Lower lobe of right lung (tissue), 2 donors: ENCODE data around the gene LY86. TPM values are rescaled to one million over a fixed set of nuclear protein-coding genes. Genes with fewer than 3 reads are reported as not detected.

Experiments
- ATAC-seq, 2 donors: fragments of 200-7000 bp; cut with Tn5 transposase; one replicate each; pipeline ENCODE4 v1.9.1; 2020 to 2022; ENCODE audit warnings: mild to moderate bottlenecking in 2 of 2, moderate library complexity in 2 of 2
- DNase-seq: peaks from one replicate; pipeline ENCODE4 v3.0.0-alpha.2; 2020
- H3K27ac ChIP-seq: fragments of 200-600 bp; one replicate; pipeline ENCODE4 v1.8.0; 2022
- H3K27me3 ChIP-seq: fragments of 200-600 bp; one replicate; pipeline ENCODE4 v1.8.0; 2022; ENCODE audit warnings: low read depth
- H3K36me3 ChIP-seq: fragments of 200-600 bp; one replicate; pipeline ENCODE4 v1.8.0; 2022; ENCODE audit warnings: mild to moderate bottlenecking
- H3K4me1 ChIP-seq: fragments of 200-600 bp; one replicate; pipeline ENCODE4 v1.8.0; 2022
- H3K4me3 ChIP-seq: fragments of 200-600 bp; one replicate; pipeline ENCODE4 v1.8.0; 2022; ENCODE audit warnings: mild to moderate bottlenecking
- H3K9me3 ChIP-seq: fragments of 200-600 bp; one replicate; pipeline ENCODE4 v1.8.0; 2022
- intact Hi-C: fragments of 100-400 bp; cut with DNase I; formaldehyde crosslinking; loops from one replicate; pipeline ENCODE4 v1.11.0; 2022
- total RNA-seq: library from RNA; stranded (reverse); fragmentation: NEBNext Ultra II Directional; extraction: Animal tissue kit (Norgen Biotek cat#: 25700); gene quantifications from one replicate; pipeline ENCODE4 v1.2.1, GENCODE V29; 2021
- TF ChIP-seq, protein P1 (sequence below): fragments of 200-600 bp; IDR thresholded peaks from one replicate; pipeline ENCODE4 v1.8.0; 2022; ENCODE audit warnings: antibody characterized with exemption, mild to moderate bottlenecking
- donor health status: DM: no; HTN: yes; CAD: no; lungs with severe emphysema.

The LY86 gene
- total RNA-seq, 1 donor from 2014 or later: 20.2 TPM

DNA sequence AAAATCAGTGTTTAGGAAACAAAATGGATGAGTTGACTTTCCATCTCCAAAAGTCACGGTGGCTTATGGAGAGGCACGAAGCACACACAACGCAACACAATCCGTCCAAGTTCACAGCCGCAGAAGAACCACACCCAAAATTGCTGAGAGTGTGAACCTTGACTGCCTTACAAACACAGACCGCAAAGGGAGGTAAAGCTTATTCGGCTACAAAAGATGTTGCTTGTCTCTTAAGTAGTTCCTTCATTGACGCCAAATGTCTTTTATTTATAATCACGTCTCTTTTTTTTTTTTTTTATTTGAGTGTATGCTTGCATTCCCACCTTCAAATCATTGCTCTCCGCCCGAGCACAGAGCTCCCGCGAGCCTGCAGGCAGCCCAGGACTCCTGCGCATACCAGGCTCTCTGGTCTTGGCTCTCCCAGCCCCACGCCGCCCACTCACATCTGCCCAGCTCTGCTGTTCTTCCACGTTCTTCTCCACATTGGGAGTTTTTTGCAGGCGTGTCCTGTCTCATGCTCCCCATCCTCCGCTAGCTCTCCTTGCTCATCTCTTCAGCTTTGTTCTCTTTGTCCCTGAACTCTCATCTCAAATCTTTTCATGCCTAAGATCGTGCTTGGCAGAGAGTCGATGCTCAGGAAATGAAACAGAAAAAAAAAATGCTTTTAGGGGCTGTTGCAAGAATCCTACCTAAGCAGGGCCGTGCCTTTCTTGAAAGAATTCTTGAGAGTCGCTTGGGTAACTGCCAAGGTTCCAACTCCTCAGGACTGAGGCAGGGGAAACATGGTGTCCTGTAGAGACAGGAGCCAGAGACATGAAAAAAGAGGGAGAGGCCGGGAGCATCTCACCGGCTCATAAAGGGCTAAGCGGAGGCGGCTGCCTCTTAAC, 25.8 kb downstream of the LY86 start:
- Histone ChIP-seq H3K9me3 (no peaks in the 10 kb centered on the region), H3K4me1 (no peaks in the 10 kb centered on the region), H3K27me3 (no peaks in the 10 kb centered on the region), H3K27ac (no peak overlapping the region), H3K36me3 (no peaks in the 10 kb centered on the region), H3K4me3 (no peak overlapping the region)
- TF ChIP-seq, protein P1, sequence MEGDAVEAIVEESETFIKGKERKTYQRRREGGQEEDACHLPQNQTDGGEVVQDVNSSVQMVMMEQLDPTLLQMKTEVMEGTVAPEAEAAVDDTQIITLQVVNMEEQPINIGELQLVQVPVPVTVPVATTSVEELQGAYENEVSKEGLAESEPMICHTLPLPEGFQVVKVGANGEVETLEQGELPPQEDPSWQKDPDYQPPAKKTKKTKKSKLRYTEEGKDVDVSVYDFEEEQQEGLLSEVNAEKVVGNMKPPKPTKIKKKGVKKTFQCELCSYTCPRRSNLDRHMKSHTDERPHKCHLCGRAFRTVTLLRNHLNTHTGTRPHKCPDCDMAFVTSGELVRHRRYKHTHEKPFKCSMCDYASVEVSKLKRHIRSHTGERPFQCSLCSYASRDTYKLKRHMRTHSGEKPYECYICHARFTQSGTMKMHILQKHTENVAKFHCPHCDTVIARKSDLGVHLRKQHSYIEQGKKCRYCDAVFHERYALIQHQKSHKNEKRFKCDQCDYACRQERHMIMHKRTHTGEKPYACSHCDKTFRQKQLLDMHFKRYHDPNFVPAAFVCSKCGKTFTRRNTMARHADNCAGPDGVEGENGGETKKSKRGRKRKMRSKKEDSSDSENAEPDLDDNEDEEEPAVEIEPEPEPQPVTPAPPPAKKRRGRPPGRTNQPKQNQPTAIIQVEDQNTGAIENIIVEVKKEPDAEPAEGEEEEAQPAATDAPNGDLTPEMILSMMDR: no peak
- peak; percentile 40 to 41 for ATAC-seq
- no peak for DNase-seq
- intact Hi-C loops: no loop called here

DNA sequence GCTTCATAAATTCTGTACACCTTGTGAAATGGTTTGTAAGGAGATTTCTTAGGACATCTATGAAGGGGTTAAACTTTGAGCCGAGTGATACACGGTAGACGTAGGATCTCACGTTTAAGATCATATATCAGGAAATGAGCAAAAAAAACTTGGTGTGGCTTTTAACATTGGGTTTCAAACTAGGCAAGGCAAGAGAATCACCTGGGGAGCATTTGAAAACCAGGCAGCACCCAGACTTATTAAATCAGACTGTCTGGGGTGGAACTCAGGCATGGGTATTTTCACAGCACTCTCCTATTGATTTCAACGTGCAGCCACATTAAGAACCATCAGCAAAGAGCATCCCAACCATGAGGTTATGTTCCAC, 26.4 kb downstream of the LY86 start:
- H3K27me3 ChIP-seq: no peaks in the 10 kb centered on the region
- H3K4me3 ChIP-seq: no peak overlapping the region
- H3K4me1 ChIP-seq: no peaks in the 10 kb centered on the region
- no peak for ATAC-seq
- TF ChIP-seq, protein P1: no peak
- DNase-seq: no peak
- no peak overlapping the region for H3K27ac ChIP-seq
- intact Hi-C loops: no loop called here
- no peaks in the 10 kb centered on the region for H3K36me3 ChIP-seq
- no peaks in the 10 kb centered on the region for H3K9me3 ChIP-seq

DNA sequence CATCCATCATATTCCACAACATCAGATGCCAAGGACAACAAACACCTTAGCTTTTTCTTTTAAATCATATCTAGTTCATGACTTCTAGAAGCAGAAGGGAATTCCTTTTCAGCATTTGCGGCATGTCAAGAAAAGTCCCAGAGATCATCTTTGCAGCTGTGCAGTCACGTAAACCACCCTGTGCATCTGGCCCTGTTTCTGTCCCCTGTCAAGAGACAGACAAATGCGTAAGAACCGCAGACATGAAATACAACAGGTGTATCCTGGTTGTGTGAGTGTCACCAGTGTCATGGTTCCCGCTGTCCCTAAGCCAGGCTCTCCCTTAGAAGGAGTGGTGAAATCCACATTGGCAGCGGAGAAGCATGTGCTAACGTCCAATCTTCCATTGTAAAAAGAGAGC, 28.1 kb downstream of the LY86 start:
- intact Hi-C loops: no loop called here
- Histone ChIP-seq H3K27ac (no peak overlapping the region), H3K27me3 (no peaks in the 10 kb centered on the region), H3K36me3 (no peaks in the 10 kb centered on the region), H3K4me3 (no peak overlapping the region), H3K4me1 (no peaks in the 10 kb centered on the region), H3K9me3 (no peaks in the 10 kb centered on the region)
- TF ChIP-seq, protein P1: no peak
- DNase-seq: no peak
- no peak for ATAC-seq

DNA sequence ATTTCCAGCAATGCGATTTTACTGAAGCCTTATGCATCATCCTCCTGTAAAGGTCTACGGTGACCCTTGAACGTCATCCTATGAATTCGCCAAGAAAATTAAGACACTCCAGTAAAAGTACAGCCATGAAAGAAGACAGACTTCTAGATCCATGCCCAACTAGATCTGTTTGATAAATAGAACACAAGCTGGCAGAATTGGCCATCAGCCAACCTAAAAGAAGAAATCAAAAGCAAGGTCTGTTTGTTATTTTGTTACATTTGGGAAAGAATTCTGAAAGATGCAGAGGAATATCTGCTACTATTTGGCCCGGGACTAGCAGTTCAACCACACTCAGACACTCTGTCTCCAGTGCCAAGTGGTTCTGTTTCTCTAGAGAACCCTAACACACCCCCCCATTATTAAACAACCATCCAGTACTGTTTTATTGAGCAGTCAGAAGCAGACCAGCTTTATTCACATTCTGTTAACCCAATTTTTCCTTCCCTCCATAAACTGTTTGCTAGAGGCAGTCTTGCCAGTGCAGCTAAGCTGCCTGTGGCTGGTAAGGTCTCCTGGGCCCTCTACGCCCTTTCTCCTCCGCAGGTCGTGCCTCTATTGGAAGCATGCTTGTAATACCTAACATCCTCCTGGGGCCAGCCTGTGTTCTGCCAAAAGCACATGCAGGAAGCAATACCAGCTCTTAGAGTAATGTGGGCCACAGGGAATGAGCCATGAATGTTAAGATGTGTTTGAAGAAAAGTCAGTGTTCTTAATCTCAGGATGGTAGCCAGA, 30.7 kb downstream of the LY86 start:
- intact Hi-C loops: no loop called here
- TF ChIP-seq, protein P1: no peak
- H3K4me1 ChIP-seq: peaks cover 4% of the 10 kb centered on the region
- no peaks in the 10 kb centered on the region for H3K27me3 ChIP-seq
- no peaks in the 10 kb centered on the region for H3K9me3 ChIP-seq
- no peak overlapping the region for H3K27ac ChIP-seq
- DNase-seq (no peak), ATAC-seq (no peak)
- no peaks in the 10 kb centered on the region for H3K36me3 ChIP-seq
- no peak overlapping the region for H3K4me3 ChIP-seq

DNA sequence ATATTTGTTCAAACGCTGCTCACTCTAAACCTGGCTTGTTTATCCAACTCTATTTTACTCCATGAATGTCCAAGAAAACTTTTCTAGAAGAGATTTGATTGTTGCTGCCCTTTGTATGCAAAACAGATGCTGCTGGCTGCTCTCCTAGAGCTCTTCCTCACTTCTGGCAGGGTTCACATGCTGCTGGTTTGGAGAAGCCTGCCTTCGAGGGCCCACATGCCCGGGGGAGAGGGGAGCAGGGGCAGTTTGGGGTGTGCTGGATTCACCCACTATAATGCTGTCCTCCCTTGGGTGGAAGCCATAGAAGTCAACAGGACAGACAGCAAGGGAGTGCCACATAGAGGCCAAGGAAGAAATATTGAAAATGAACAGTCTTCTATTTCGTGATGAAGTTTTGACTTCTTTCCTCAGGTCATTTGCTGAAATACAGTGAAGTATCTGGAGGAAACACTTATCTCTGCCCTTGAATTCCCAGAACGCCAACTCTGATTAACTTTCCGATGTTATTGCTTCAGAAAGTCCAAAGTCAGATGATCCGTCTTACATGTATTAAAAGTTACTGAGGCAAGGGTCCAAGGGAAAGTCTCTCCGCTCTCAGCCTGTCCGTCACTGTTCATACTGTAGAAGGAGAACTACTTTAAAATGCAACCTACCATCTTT, 32.4 kb downstream of the LY86 start:
- TF ChIP-seq, protein P1: no peak
- ATAC-seq (no peak), DNase-seq (no peak)
- Histone ChIP-seq H3K4me3 (no peak overlapping the region), H3K27me3 (no peaks in the 10 kb centered on the region), H3K9me3 (no peaks in the 10 kb centered on the region), H3K27ac (no peak overlapping the region), H3K36me3 (no peaks in the 10 kb centered on the region), H3K4me1 (peaks cover 4% of the 10 kb centered on the region)
- intact Hi-C loops: no loop called here
